ENCODE data around the gene ETV1.

ETV1 gene

DNA sequence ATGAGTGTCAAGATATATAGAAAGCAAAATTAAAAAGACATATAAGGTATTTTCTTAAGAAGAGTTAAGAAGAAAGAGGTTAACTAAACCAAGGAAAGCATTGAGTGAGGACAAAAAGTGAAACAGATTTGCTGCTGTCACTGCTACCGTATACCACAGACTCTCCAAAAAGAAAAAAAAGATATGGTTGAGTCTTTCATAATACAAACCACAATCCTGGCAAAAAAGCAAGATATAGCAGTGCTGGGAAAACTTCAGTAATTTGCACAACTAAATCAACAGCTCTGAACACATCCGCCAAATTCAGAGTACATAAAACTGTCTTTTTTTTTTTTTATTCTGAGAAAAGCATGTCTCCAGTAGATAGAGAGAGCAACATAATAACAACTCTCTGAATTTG is 114.7 kb downstream of the ETV1 start:
- peak; percentile 70 for DNase-seq (ENCODE audit: low read depth)
- H3K4me3 ChIP-seq (ENCODE audit: control insufficient read depth, low read depth, low read length): no peak overlapping the region
- TF ChIP-seq, protein P1, sequence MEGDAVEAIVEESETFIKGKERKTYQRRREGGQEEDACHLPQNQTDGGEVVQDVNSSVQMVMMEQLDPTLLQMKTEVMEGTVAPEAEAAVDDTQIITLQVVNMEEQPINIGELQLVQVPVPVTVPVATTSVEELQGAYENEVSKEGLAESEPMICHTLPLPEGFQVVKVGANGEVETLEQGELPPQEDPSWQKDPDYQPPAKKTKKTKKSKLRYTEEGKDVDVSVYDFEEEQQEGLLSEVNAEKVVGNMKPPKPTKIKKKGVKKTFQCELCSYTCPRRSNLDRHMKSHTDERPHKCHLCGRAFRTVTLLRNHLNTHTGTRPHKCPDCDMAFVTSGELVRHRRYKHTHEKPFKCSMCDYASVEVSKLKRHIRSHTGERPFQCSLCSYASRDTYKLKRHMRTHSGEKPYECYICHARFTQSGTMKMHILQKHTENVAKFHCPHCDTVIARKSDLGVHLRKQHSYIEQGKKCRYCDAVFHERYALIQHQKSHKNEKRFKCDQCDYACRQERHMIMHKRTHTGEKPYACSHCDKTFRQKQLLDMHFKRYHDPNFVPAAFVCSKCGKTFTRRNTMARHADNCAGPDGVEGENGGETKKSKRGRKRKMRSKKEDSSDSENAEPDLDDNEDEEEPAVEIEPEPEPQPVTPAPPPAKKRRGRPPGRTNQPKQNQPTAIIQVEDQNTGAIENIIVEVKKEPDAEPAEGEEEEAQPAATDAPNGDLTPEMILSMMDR (IDR thresholded peaks at IDR 0.05; ENCODE audit: control insufficient read depth, insufficient read depth, low read depth, low read length, missing control alignments): no peak

DNA sequence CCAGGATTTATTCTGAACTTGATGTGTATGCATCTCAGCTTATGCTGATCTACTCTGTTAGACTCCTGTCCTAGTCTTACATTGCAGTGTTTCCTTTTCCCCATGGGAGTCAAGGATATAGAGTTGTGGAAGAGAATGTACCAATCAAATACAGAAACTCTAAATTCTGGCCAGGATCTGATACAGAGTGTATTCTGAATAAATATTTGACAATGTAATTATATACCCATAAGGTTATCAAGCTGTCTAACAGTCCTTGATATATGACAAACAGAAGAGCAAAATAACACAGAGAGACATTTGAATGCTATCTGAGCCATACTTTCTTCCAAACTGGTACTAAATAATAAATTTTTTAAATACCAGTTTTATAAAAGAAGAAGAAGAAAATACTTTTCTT is 116.8 kb downstream of the ETV1 start:
- H3K4me3 ChIP-seq (ENCODE audit: control insufficient read depth, low read depth, low read length): no peak overlapping the region
- no peak for DNase-seq (ENCODE audit: low read depth)
- TF ChIP-seq, protein P1 (IDR thresholded peaks at IDR 0.05; ENCODE audit: control insufficient read depth, insufficient read depth, low read depth, low read length, missing control alignments): no peak

GRCh38 chr7:13871008-13871407 is 118.5 kb downstream of the ETV1 start:
- DNase-seq (ENCODE audit: low read depth): no peak
- no peak overlapping the region for H3K4me3 ChIP-seq (ENCODE audit: control insufficient read depth, low read depth, low read length)
- TF ChIP-seq, protein P1 (IDR thresholded peaks at IDR 0.05; ENCODE audit: control insufficient read depth, insufficient read depth, low read depth, low read length, missing control alignments): no peak

DNA sequence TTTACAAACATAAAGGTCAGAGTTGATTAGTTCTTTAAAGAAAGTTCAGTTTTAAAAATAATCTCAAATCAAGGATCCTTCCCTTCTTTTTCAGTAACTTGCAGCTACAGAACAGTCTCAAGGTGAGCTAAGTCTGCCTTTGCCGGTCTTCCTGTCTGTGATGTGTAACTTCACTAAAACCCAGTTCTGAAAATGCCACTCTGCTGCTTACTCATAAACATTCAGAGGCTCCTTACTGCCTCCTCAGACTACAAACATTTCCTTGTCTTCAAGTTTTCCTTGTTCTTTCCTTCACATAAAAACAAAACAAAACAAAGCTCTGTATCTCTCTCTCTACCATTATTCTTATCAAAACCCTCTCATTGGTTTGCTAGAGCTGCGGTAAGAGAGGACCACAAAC is 128.7 kb downstream of the ETV1 start:
- TF ChIP-seq, protein P1 (IDR thresholded peaks at IDR 0.05; ENCODE audit: control insufficient read depth, insufficient read depth, low read depth, low read length, missing control alignments): no peak
- no peak overlapping the region for H3K4me3 ChIP-seq (ENCODE audit: control insufficient read depth, low read depth, low read length)
- no peak for DNase-seq (ENCODE audit: low read depth)

DNA sequence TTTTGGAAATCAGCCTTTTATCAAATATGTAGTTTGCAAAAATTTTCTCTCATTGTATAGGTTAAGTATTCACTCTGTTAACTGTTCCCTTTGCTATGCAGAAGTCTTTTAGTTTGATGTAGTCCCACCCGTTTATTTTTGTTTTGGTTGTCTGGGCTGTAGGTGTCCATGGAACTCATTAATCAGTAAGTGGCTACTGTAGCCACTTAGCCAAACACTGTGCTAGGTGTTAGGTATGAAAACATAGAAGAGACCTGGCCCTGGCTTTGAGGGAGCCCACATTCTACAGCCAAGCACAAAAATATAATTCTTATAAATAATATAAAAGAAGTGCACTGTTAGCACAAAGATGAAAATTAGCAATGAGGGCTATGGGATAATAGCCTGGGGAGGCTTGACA is 133.5 kb downstream of the ETV1 start:
- H3K4me3 ChIP-seq (ENCODE audit: control insufficient read depth, low read depth, low read length): no peak overlapping the region
- no peak for DNase-seq (ENCODE audit: low read depth)
- TF ChIP-seq, protein P1 (IDR thresholded peaks at IDR 0.05; ENCODE audit: control insufficient read depth, insufficient read depth, low read depth, low read length, missing control alignments): no peak

DNA sequence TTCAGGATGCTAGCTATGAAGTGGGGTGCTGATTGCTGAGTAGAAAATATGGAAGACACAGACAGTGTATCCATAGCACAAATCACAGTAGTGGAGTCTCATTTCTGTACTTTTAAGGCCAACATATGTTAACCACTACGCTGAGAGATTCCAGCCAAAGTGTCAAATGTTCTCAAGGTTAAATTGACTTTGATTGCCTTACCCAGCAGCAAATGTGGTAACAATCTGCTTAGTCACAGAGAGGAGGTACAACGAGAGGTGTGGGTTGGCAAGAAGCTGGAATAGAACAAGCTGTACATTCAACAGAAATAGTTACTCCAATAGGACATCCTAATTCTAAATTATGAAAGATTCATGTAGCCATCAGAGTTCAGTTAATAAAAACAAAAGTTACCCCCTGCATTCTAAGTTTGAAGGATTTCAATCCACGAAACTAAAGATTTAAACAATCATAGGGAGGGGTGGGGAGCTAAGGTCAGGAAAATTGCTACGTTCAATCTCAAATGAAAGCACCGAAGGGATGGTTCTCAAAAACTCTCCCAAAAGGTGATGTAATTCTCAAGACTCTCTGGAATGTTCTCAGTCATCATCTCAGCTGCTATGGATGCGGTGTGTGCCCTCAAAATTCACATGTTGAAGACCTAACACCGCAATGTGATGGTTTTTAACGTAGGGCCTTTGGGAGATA is 137.0 kb downstream of the ETV1 start:
- DNase-seq (ENCODE audit: low read depth): no peak
- TF ChIP-seq, protein P1 (IDR thresholded peaks at IDR 0.05; ENCODE audit: control insufficient read depth, insufficient read depth, low read depth, low read length, missing control alignments): no peak
- H3K4me3 ChIP-seq (ENCODE audit: control insufficient read depth, low read depth, low read length): no peak overlapping the region

All from AG09309 (cell line).